Transverse colon (tissue), 4 donors: ENCODE measurements around the gene PRRG4.

Source experiments
- EP300 ChIP-seq: sonication (generic); formaldehyde crosslinking; IDR thresholded peaks from one replicate; pipeline ENCODE4 v1.6.1; 2017; ENCODE audit warnings: antibody characterized with exemption, low read depth
- POLR2A ChIP-seq: fragments of 450-650 bp; IDR thresholded peaks from one replicate; pipeline ENCODE4 v1.6.1; 2016; ENCODE audit warnings: antibody characterized with exemption, mild to moderate bottlenecking, moderate library complexity
- POLR2AphosphoS5 ChIP-seq, 3 donors: sonication (generic); formaldehyde crosslinking; IDR thresholded peaks; one replicate each; pipeline ENCODE4 v1.6.1; 2016; ENCODE audit warnings: antibody characterized with exemption in 3 of 3
- TF ChIP-seq, protein P1 (sequence below), 5 experiments: fragments of 200-600 bp in 3 of 5; fragments of 450-650 bp in 2 of 5; sonication (generic) in 3 of 5; IDR thresholded peaks; 1 replicate in 2 of 5; 2 replicates in 3 of 5; pipeline ENCODE4 v1.5.1; 2016 to 2017; ENCODE audit warnings: antibody characterized with exemption in 5 of 5, inconsistent platforms in 3 of 5, mild to moderate bottlenecking in 2 of 5, moderate library complexity in 1 of 5

DNA sequence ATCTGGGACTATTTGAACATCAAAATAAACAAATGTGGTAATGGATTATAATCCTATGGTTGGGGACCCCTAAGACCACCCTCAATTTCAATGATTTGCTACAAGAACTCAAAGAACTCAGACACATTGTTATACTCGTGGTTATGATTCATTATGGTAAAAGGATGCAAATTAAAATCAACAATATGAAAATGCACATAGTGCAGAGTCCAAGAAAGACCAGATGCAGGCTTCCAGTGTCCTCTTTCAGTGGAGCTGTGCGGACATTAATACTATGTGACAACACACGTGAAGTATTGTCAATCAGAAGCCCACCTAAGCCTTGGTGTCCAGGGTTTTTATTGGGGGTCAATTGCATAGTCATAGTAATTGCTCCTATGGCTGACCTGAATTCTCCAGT, 53.7 kb downstream of the PRRG4 start:
- TF ChIP-seq POLR2AphosphoS5 (IDR thresholded peaks at IDR 0.05) = no peak
- TF ChIP-seq, protein P1, sequence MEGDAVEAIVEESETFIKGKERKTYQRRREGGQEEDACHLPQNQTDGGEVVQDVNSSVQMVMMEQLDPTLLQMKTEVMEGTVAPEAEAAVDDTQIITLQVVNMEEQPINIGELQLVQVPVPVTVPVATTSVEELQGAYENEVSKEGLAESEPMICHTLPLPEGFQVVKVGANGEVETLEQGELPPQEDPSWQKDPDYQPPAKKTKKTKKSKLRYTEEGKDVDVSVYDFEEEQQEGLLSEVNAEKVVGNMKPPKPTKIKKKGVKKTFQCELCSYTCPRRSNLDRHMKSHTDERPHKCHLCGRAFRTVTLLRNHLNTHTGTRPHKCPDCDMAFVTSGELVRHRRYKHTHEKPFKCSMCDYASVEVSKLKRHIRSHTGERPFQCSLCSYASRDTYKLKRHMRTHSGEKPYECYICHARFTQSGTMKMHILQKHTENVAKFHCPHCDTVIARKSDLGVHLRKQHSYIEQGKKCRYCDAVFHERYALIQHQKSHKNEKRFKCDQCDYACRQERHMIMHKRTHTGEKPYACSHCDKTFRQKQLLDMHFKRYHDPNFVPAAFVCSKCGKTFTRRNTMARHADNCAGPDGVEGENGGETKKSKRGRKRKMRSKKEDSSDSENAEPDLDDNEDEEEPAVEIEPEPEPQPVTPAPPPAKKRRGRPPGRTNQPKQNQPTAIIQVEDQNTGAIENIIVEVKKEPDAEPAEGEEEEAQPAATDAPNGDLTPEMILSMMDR (IDR thresholded peaks at IDR 0.05) = no peak
- TF ChIP-seq POLR2A = no peak
- no peak for TF ChIP-seq EP300
